A673 (cell line): ENCODE data around the gene CFAP68.

Experiments used
- CTCF ChIP-seq: fragments of 300-800, 200-600 bp; sonication (generic); conservative IDR thresholded peaks from 2 replicates; pipeline ENCODE4 v1.5.1; 2017; ENCODE audit warnings: low read depth, mild to moderate bottlenecking, antibody characterized with exemption, low read length, moderate library complexity, mixed read lengths
- EZH2 ChIP-seq: fragments of 200-600 bp; sonication (generic); IDR thresholded peaks from 2 replicates; pipeline ENCODE4 v1.6.1; 2017; ENCODE audit warnings: borderline replicate concordance, low read depth, mild to moderate bottlenecking, mixed read lengths, antibody characterized with exemption, low read length; ENCODE audit not compliant: poor library complexity, severe bottlenecking

GRCh38 chr11:111934306-111934705 is 55.0 kb downstream of the CFAP68 start:
- no peak for TF ChIP-seq CTCF
- TF ChIP-seq EZH2, result no peak
